Measurements from ENCODE around the gene HNRNPD. TPM values are rescaled to one million over a fixed set of nuclear protein-coding genes. Genes with fewer than 3 reads are reported as not detected.
"Not testable (repeated sequence)": the region's sequence is repeated elsewhere in the genome, so short reads cannot be mapped to it uniquely, and the experiment has no call there.

The HNRNPD gene

GRCh38 chr4:82320351-82320750, 53.4 kb downstream of the HNRNPD start:
- Histone ChIP-seq H3K27me3 (ENCODE audit: insufficient read depth, low read length, poor library complexity) (no peaks in the 10 kb centered on the region), H3K79me2 (ENCODE audit: control insufficient read depth, insufficient read depth, low read length) (no peaks in the 10 kb centered on the region), H2BK120ac (ENCODE audit: low read depth, low read length) (no peak overlapping the region), H3K27ac (ENCODE audit: low read depth, low read length) (no peak overlapping the region), H2AK5ac (ENCODE audit: low read length) (no peak overlapping the region), H3K9ac (ENCODE audit: low read length) (no peak overlapping the region), H3K4me2 (ENCODE audit: low read length) (no peak overlapping the region), H4K5ac (ENCODE audit: low read length) (no peak overlapping the region), H3K18ac (ENCODE audit: low read length) (no peak overlapping the region), H4K8ac (ENCODE audit: low read depth, low read length) (no peak overlapping the region), H3K4me3 (ENCODE audit: low read length) (no peak overlapping the region), H3K36me3 (ENCODE audit: control insufficient read depth, insufficient read depth, low read length) (no peaks in the 10 kb centered on the region), H2BK15ac (replicated peaks; ENCODE audit: low read depth) (no peak overlapping the region), H3K4ac (ENCODE audit: low read depth, low read length) (no peak overlapping the region), H2BK5ac (ENCODE audit: low read length) (no peak overlapping the region), H3K4me1 (ENCODE audit: control insufficient read depth, low read depth, low read length) (no peaks in the 10 kb centered on the region), H3K23ac (ENCODE audit: low read length) (no peak overlapping the region), H3K56ac (ENCODE audit: low read length) (no peak overlapping the region), H3K79me1 (ENCODE audit: low read length) (no peaks in the 10 kb centered on the region)
- WGBS (ENCODE audit: extremely low coverage, insufficient coverage, low lambda C conversion rate): no CpG with 5 or more reads among the region's 4 CpGs
- DNase-seq: no peak

DNA sequence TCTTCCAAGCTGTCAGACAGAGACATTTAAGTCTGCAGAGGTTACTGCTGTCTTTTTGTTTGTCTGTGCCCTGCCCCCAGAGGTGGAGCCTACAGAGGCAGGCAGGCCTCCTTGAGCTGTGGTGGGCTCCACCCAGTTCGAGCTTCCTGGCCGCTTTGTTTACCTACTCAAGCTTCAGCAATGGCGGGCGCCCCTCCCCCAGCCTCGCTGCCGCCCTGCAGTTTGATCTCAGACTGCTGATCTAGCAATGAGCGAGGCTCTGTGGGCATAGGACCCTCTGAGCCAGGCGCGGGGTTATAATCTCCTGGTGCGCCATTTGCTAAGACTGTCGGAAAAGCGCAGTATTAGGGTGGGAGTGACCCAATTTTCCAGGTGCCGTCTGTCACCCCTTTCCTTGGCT, 70.7 kb downstream of the HNRNPD start:
- DNase-seq; H3K18ac ChIP-seq (ENCODE audit: low read length); H2AK5ac ChIP-seq (ENCODE audit: low read length); H3K4me1 ChIP-seq (ENCODE audit: control insufficient read depth, low read depth, low read length); H3K9ac ChIP-seq (ENCODE audit: low read length); H4K5ac ChIP-seq (ENCODE audit: low read length); H4K8ac ChIP-seq (ENCODE audit: low read depth, low read length); H3K4ac ChIP-seq (ENCODE audit: low read depth, low read length); H3K36me3 ChIP-seq (ENCODE audit: control insufficient read depth, insufficient read depth, low read length); H3K79me1 ChIP-seq (ENCODE audit: low read length); H3K4me3 ChIP-seq (ENCODE audit: low read length); H3K56ac ChIP-seq (ENCODE audit: low read length); H2BK120ac ChIP-seq (ENCODE audit: low read depth, low read length); H3K79me2 ChIP-seq (ENCODE audit: control insufficient read depth, insufficient read depth, low read length); H3K23ac ChIP-seq (ENCODE audit: low read length); H3K27ac ChIP-seq (ENCODE audit: low read depth, low read length); H3K27me3 ChIP-seq (ENCODE audit: insufficient read depth, low read length, poor library complexity); H2BK5ac ChIP-seq (ENCODE audit: low read length); H3K4me2 ChIP-seq (ENCODE audit: low read length); H2BK15ac ChIP-seq (replicated peaks; ENCODE audit: low read depth): not testable (repeated sequence)
- no CpG with 5 or more reads among the region's 13 CpGs for WGBS (ENCODE audit: extremely low coverage, insufficient coverage, low lambda C conversion rate)

Small RNAs within 50 kb of the gene (small RNA-seq; reads per million reads assigned to genes)
- gene RF00150 (ENCODE audit: insufficient read depth): not detected

Measured in mesendoderm (in vitro differentiated cells).